GM12891 (cell line): Measurements from ENCODE around the gene TTL.

ENCODE experiments used
- PAX5 ChIP-seq: IDR thresholded peaks from 2 replicates; pipeline ENCODE4 v1.6.1; 2011; ENCODE audit warnings: low read length, moderate library complexity, mild to moderate bottlenecking; ENCODE audit not compliant: insufficient read depth, severe bottlenecking
- POLR2A ChIP-seq: IDR thresholded peaks from 2 replicates; pipeline ENCODE4 v1.6.1; 2011; ENCODE audit warnings: low read depth, low read length, control low read depth
- TAF1 ChIP-seq: IDR thresholded peaks from 2 replicates; pipeline ENCODE4 v1.6.1; 2011; ENCODE audit warnings: low read depth, low read length, control low read depth

DNA sequence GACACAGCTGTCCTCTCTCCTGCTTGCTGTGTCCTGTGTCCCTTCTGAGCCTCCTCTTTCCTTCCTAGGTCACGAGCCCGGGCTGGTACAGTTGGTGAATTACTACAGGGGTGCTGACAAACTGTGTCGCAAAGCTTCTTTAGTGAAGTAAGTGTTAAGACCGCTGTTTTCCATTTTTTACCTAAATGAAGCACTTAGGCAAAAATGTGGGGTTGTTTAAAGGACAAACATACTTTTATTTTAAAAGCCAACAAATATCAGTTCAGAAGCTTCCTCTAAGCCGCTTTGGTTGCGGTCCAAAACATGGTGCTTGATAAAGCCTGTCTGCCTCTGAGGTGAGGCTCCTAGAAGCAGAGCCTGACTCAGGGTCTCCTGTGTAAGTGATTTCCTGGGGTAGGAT lies 3.9 kb downstream of the TTL start:
- TF ChIP-seq POLR2A (no peak), TAF1 (no peak), PAX5 (no peak)
